Kasumi-1 (cell line): ENCODE results near the gene CAMKK1.

ENCODE experiments used
- DNase-seq, 2 experiments: peaks; one replicate each; lab custom pipeline; 2025; lab: John Stamatoyannopoulos, UW

CAMKK1 gene

DNA sequence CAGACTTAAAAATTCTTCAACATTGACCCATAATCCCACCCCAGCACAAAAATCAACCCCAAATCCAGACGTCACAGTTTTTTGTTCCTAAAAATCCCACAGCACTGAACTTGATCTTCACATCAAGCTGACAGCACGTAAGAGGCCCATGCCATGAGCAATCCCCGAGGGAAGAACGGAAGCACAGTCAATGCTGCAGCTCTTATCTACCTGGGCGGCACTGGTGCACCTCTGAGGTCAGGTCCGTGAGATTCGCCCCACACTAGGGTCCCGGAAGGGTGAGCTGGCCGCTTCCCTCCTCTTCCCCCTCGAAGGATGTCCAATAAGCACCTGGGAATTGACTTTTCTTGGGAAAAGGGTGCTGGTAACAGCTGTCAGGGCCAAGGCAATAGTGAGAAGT lies 80.6 kb downstream of the CAMKK1 start:
- no peak for DNase-seq
